HG03175 (cell line): Measurements from ENCODE around the gene MYO18A.

Source experiments
- ATAC-seq: cut with Tn5 transposase; IDR thresholded peaks from one replicate; pipeline ENCODE4 v1.9.1; 2021; ENCODE audit warnings: mild to moderate bottlenecking, moderate library complexity; ENCODE audit not compliant: unreplicated experiment

The MYO18A gene

DNA sequence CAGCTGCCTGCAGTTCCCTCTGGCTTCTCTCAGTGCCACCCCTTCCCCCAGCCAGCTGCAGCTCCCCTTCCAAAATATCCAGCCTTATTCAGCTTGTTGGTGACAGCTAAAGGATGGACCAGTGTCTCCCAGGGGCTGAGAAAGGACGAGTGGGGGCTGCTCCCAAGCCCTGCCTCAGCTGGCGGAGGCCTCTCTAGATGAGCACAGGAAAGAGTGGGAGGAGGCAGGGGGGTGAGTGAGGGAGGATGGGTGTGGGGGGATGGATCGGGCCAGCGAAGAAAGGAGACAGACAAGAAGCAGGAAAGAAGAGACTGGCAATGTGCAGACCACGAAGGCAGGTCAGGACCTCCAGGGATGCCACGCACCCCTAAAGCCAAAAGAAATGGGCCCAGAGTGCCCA, 119.7 kb downstream of the MYO18A start:
- ATAC-seq, result no peak

DNA sequence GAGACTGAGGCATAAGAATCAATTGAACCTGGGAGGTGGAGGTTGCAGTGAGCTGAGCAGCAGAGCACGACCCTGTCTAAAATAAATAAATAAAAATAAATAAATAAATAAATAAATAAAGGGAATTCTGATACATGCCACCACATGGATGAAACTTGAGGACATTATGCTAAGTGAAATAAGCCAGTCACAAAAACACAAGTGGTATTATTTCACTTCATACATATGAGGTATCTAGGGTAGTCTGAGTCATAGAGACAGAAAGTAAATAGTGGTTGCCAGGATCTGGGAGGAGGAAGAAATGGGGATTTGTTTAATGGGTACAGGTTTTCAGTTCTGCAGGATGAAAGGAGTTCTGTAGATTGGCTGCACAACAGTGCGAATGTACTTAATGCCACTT, 120.9 kb downstream of the MYO18A start:
- ATAC-seq, result no peak

- no peak for ATAC-seq
Measured at GRCh38 chr17:29058391-29058790, 121.8 kb downstream of the MYO18A start.

GRCh38 chr17:29057361-29057760, 122.8 kb downstream of the MYO18A start:
- no peak for ATAC-seq

DNA sequence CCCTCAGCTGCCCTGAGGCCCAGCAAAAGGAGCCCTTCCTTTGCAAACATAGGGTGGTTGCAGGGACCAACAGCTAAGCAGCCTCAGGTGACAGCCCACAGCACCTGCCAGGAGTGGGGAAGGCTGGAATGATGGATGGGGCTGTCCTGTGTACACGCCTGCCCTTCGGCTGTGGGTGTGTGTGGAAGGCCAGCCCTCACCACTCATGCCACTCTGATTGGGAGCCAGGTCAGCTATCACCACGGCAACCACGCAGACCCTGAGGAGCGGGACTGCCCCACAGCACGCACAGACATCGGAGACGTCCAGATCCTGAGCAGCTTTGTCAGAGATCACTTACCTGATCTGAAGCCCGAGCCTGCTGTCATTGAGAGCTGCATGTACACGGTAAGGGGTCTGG, 125.4 kb downstream of the MYO18A start:
- ATAC-seq, result no peak

DNA sequence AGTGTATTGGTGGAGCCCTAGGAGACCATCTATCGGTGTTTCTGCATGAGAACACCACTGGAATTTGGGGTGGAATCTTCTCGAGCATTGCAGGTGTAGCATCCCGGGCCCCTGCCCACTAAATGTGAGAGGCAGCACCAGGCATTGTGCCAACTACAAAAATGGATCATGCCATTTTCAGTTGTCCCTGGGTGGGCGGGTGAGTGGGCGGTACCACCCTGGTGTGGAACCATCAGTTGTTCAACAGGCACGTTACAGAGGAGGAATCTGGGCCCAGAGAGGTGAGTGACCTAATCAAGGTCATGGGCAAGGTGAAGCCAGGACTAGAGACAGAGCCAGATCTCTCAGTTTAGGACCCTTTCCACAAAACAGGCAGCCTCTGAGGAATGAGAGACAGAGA, 128.5 kb downstream of the MYO18A start:
- ATAC-seq, result no peak

GRCh38 chr17:29051194-29051593, 129.0 kb downstream of the MYO18A start:
- ATAC-seq, result no peak

GRCh38 chr17:29050176-29050575, 130.0 kb downstream of the MYO18A start:
- ATAC-seq, result no peak

GRCh38 chr17:29049541-29050145, 130.6 kb downstream of the MYO18A start:
- ATAC-seq, result no peak

- ATAC-seq, result no peak
Measured at GRCh38 chr17:29048440-29049368, 131.5 kb downstream of the MYO18A start.

- ATAC-seq, result no peak
Measured at GRCh38 chr17:29046473-29046839, 133.7 kb downstream of the MYO18A start.

DNA sequence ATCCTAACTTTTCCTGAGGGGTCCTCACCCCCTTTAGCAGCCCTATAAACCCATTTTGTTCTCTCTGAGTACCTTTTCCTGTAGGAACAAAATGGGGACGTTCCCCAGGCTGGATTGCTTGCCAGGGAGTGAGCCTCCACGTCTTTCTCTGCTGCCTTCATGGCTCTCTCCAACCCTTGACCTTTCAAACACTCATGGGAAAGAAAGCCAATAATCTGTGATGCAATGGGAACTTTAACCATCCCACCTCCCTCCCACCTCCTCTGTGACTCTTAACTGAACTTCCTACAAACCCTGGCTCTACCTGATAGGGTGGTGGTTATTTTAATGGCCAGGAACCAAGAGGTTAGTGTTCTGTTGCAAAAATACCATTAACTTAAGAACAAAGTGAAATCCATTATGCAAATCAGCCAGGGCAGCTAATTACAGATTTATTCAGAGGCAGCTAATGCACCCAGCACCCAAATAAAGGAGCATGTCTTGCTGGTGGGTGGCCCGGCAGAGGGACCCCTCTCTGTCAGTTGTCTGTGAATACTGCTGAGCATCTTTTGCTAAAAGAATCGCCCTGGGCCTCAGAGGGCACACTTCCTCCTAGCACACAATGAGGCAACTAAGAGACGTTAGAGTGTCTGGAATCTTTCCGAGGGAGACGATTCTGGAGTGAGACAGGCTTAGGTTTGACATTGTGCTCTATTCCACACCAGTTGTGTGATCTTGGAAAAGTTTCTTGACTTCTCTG, 134.3 kb downstream of the MYO18A start:
- ATAC-seq, result no peak

- no peak for ATAC-seq
Measured at GRCh38 chr17:29045026-29045425, 135.2 kb downstream of the MYO18A start.

DNA sequence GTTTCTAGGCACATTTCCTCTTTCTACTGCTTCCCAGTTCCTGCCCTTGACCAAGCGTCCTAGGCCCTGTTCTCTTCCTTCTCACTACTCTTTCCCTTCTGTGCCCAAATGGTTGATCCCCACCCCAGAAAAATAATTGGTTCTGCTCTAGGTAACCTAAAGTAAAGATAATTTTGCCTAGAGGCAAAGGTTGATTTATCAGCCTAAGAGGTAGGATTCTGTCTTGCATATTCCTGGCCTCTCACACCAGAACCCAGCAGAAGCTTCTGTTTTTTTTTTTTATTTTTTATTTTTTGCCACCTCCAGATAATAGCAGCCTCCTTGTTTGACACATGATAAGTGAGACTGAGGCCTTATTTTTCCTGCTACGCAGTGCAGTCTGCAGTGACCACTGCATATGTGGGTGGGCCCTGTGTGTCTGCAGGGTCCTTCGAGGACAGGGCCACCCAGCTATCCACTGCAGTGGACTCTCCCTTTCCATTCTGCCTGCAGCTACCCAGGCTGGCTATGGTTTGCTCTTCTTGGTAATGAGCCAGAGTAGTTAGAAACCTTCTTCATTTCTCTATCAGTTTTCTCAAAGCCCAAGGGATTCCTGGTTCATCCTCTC, 136.6 kb downstream of the MYO18A start:
- no peak for ATAC-seq

- no peak for ATAC-seq
Measured at GRCh38 chr17:29042679-29043538, 137.3 kb downstream of the MYO18A start, which contains the start of gene PIPOX. TSS of gene PIPOX (plus strand) at chr17:29043141. CDS start at chr17:29043226, 85 bp downstream.

DNA sequence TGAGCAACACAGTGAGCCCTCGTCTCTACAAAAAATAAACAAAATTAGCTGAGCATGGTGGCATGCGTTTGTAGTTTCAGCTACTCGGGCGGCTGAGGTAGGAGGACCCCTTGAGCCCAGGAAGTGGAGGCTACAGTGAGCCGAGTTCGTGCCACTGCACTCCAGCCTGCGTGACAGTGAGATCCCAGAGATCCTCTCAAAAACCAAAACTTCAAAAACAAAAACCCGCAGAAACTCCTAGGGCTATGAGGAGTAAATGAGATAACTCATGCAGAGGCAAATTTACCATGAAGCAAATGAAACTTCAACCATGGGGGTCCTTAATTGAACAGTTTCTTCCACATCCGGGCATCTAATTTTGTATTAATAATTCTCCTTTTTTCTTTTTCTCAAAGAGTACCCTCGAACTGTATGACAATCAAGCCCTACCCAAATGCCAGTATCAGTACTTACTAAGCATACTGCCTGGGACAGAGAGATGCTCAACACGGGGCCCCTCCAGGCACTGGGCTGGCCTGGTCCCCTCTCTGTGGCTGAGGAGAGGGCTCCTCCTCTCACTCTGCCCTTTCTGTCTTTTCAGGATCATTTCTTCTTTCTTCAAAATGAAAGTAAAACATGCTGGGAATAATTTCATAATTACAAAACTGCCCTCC, 138.0 kb downstream of the MYO18A start:
- no peak for ATAC-seq

GRCh38 chr17:29041571-29041970, 138.6 kb downstream of the MYO18A start:
- ATAC-seq, result no peak

GRCh38 chr17:29041091-29041490, 139.1 kb downstream of the MYO18A start:
- no peak for ATAC-seq

DNA sequence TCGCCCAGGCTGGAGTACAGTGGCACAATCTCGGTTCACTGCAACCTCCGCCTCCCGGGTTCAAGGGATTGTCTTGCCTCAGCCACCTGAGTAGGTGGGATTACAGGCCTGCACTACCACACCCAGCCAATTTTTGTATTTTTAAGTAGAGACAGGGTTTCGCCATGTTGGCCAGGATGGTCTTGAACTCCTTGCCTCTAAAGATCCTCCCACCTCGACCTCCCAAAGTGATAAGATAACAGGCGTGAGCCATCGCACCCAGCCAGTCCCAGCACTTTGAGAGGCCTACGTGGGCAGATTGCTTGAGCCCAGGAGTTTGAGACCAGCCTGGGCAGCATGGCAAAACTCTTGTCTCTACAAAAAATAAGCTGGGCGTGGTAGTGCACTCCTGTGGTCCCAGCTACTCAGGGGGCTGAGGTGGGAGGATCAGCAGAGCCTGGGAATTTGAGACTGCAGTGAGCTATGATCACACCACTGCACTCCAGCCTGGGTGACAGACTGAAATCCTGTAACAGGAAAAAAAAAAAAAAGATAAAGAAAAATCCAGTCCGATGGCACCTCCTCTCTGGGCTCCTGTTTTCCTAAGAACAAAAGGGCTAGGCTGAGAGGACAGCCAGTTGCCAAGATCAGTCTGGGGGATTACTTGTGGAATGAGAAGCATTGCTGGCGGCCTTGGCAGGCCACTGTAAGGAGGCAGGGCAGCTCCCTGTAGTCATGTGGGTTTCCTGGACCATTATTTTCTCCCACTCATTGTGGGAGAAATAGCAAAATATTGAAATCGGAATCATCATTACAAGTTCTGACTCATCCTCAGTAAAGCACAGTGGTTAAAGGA, 140.2 kb downstream of the MYO18A start:
- no peak for ATAC-seq
